ENCODE results near the gene SEC22A.

DNA sequence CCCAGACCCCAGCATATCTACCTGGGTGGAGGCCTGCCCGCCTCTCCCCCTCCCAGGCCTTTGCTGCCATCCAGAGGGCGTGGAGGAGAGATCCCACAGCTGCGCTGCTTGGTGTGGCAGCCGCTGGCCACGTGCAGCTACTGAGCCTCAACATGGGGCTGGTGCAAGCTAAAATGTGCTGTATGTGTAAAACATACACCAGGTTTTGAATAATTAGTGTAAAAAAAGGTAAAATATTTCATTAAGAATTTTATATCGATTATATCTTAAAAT lies 95.8 kb downstream of the SEC22A start:
- TF ChIP-seq POLR2AphosphoS5 (IDR thresholded peaks at IDR 0.05; ENCODE audit: low read depth, low read length) (no peak), POLR2A (IDR thresholded peaks at IDR 0.05; ENCODE audit: low read depth, low read length) (no peak), TAF1 (IDR thresholded peaks at IDR 0.05; ENCODE audit: borderline replicate concordance, low read depth, low read length) (no peak)

All from GM12892 (cell line).